ENCODE results near the gene TEAD1.

Gene TEAD1

GRCh38 chr11:12800871-12801270 is 126.7 kb downstream of the TEAD1 start:
- Histone ChIP-seq H3K4ac (ENCODE audit: low read length) (no peak overlapping the region), H3K4me3 (ENCODE audit: low read length in 2 of 2) (no peak overlapping the region), H3K9ac (ENCODE audit: low read depth, low read length, poor library complexity) (no peak overlapping the region), H3K9me3 (replicated peaks in 1 of 2; ENCODE audit: control insufficient read depth in 2 of 2, insufficient read depth in 1 of 2, low read depth in 1 of 2, low read length in 2 of 2) (no peaks in the 10 kb centered on the region), H2BK120ac (ENCODE audit: low read depth, low read length) (no peak overlapping the region), H3K79me1 (ENCODE audit: low read depth, low read length) (no peaks in the 10 kb centered on the region), H2BK5ac (ENCODE audit: low read length) (no peak overlapping the region), H3K4me2 (ENCODE audit: insufficient read depth, low read length, poor library complexity, severe bottlenecking) (no peak overlapping the region), H3K27me3 (ENCODE audit: control insufficient read depth in 3 of 3, insufficient read depth in 3 of 3, low read depth in 1 of 3, low read length in 3 of 3) (no peaks in the 10 kb centered on the region), H3K27ac (replicated peaks; ENCODE audit: low read length) (peak overlapping the region; percentile 4), H4K8ac (ENCODE audit: low read depth, low read length) (no peak overlapping the region), H2AK5ac (ENCODE audit: low read depth, low read length) (no peak overlapping the region), H2BK15ac (ENCODE audit: low read length) (no peak overlapping the region), H3K4me1 (ENCODE audit: control insufficient read depth in 2 of 2, insufficient read depth in 1 of 2, low read depth in 1 of 2, low read length in 2 of 2) (peaks cover 31 to 45% of the 10 kb centered on the region in 2 donors), H3K36me3 (replicated peaks in 1 of 2; ENCODE audit: control insufficient read depth in 2 of 2, insufficient read depth in 2 of 2, low read length in 2 of 2) (peaks cover 0 to 19% of the 10 kb centered on the region in 2 donors), H2AFZ (ENCODE audit: low read length) (no peak overlapping the region), H2BK12ac (ENCODE audit: low read length) (no peak overlapping the region), H3K14ac (ENCODE audit: low read length) (no peak overlapping the region), H3K18ac (ENCODE audit: low read length) (peak overlapping the region; percentile 31), H4K91ac (ENCODE audit: low read depth, low read length, poor library complexity) (no peak overlapping the region), H3K23ac (ENCODE audit: low read depth, low read length, poor library complexity) (no peak overlapping the region)
- WGBS, 2 donors (ENCODE audit: extremely low coverage in 2 of 2, insufficient read length in 2 of 2, insufficient replicate concordance in 1 of 2) = no CpG with 5 or more reads among the region's 2 CpGs
- DNase-seq (ENCODE audit: low spot score) = no peak

- no peak overlapping the region for H4K8ac ChIP-seq (ENCODE audit: low read depth, low read length)
- H3K36me3 ChIP-seq (replicated peaks in 1 of 2; ENCODE audit: control insufficient read depth in 2 of 2, insufficient read depth in 2 of 2, low read length in 2 of 2) = peaks cover 3 to 20% of the 10 kb centered on the region in 2 donors
- H3K9ac ChIP-seq (ENCODE audit: low read depth, low read length, poor library complexity) = no peak overlapping the region
- H3K79me1 ChIP-seq (ENCODE audit: low read depth, low read length) = peaks cover 3% of the 10 kb centered on the region
- no peak overlapping the region for H2BK15ac ChIP-seq (ENCODE audit: low read length)
- no peak overlapping the region for H3K4me3 ChIP-seq (ENCODE audit: low read length in 2 of 2)
- H2AFZ ChIP-seq (ENCODE audit: low read length) = no peak overlapping the region
- no peaks in the 10 kb centered on the region for H3K9me3 ChIP-seq (replicated peaks in 1 of 2; ENCODE audit: control insufficient read depth in 2 of 2, insufficient read depth in 1 of 2, low read depth in 1 of 2, low read length in 2 of 2)
- H3K4me1 ChIP-seq (ENCODE audit: control insufficient read depth in 2 of 2, insufficient read depth in 1 of 2, low read depth in 1 of 2, low read length in 2 of 2) = peaks cover 31 to 48% of the 10 kb centered on the region in 2 donors
- no peak overlapping the region for H3K4me2 ChIP-seq (ENCODE audit: insufficient read depth, low read length, poor library complexity, severe bottlenecking)
- H2AK5ac ChIP-seq (ENCODE audit: low read depth, low read length) = no peak overlapping the region
- H2BK120ac ChIP-seq (ENCODE audit: low read depth, low read length) = no peak overlapping the region
- no peak overlapping the region for H3K14ac ChIP-seq (ENCODE audit: low read length)
- H3K23ac ChIP-seq (ENCODE audit: low read depth, low read length, poor library complexity) = no peak overlapping the region
- no CpG with 5 or more reads among the region's 1 CpG for WGBS, 2 donors (ENCODE audit: extremely low coverage in 2 of 2, insufficient read length in 2 of 2, insufficient replicate concordance in 1 of 2)
- H2BK12ac ChIP-seq (ENCODE audit: low read length) = no peak overlapping the region
- no peak overlapping the region for H2BK5ac ChIP-seq (ENCODE audit: low read length)
- H3K4ac ChIP-seq (ENCODE audit: low read length) = no peak overlapping the region
- H3K27ac ChIP-seq (replicated peaks; ENCODE audit: low read length) = peak overlapping the region; percentile 81
- no peaks in the 10 kb centered on the region for H3K27me3 ChIP-seq (ENCODE audit: control insufficient read depth in 3 of 3, insufficient read depth in 3 of 3, low read depth in 1 of 3, low read length in 3 of 3)
- no peak for DNase-seq (ENCODE audit: low spot score)
- H4K91ac ChIP-seq (ENCODE audit: low read depth, low read length, poor library complexity) = no peak overlapping the region
- no peak overlapping the region for H3K18ac ChIP-seq (ENCODE audit: low read length)
Observed at GRCh38 chr11:12801976-12802375, 127.8 kb downstream of the TEAD1 start.

GRCh38 chr11:12802418-12803085 is 128.3 kb downstream of the TEAD1 start:
- H4K91ac ChIP-seq (ENCODE audit: low read depth, low read length, poor library complexity) = no peak overlapping the region
- H2BK120ac ChIP-seq (ENCODE audit: low read depth, low read length) = no peak overlapping the region
- H2BK15ac ChIP-seq (ENCODE audit: low read length) = no peak overlapping the region
- H3K4ac ChIP-seq (ENCODE audit: low read length) = no peak overlapping the region
- no peak overlapping the region for H3K9ac ChIP-seq (ENCODE audit: low read depth, low read length, poor library complexity)
- WGBS, 2 donors (ENCODE audit: extremely low coverage in 2 of 2, insufficient read length in 2 of 2, insufficient replicate concordance in 1 of 2) = no CpG with 5 or more reads among the region's 16 CpGs
- no peak overlapping the region for H3K14ac ChIP-seq (ENCODE audit: low read length)
- H3K79me1 ChIP-seq (ENCODE audit: low read depth, low read length) = peaks cover 3% of the 10 kb centered on the region
- peaks cover 3 to 25% of the 10 kb centered on the region in 2 donors for H3K36me3 ChIP-seq (replicated peaks in 1 of 2; ENCODE audit: control insufficient read depth in 2 of 2, insufficient read depth in 2 of 2, low read length in 2 of 2)
- H3K4me1 ChIP-seq (ENCODE audit: control insufficient read depth in 2 of 2, insufficient read depth in 1 of 2, low read depth in 1 of 2, low read length in 2 of 2) = peaks cover 31 to 46% of the 10 kb centered on the region in 2 donors
- H2BK12ac ChIP-seq (ENCODE audit: low read length) = no peak overlapping the region
- no peaks in the 10 kb centered on the region for H3K9me3 ChIP-seq (replicated peaks in 1 of 2; ENCODE audit: control insufficient read depth in 2 of 2, insufficient read depth in 1 of 2, low read depth in 1 of 2, low read length in 2 of 2)
- H2AFZ ChIP-seq (ENCODE audit: low read length) = no peak overlapping the region
- H3K18ac ChIP-seq (ENCODE audit: low read length) = peak overlapping the region; percentile 73
- H4K8ac ChIP-seq (ENCODE audit: low read depth, low read length) = no peak overlapping the region
- peak; percentile 81 for DNase-seq (ENCODE audit: low spot score)
- peak overlapping the region; percentile 29 for H2AK5ac ChIP-seq (ENCODE audit: low read depth, low read length)
- peak overlapping the region; percentile 44 for H3K4me2 ChIP-seq (ENCODE audit: insufficient read depth, low read length, poor library complexity, severe bottlenecking)
- no peak overlapping the region for H3K23ac ChIP-seq (ENCODE audit: low read depth, low read length, poor library complexity)
- no peaks in the 10 kb centered on the region for H3K27me3 ChIP-seq (ENCODE audit: control insufficient read depth in 3 of 3, insufficient read depth in 3 of 3, low read depth in 1 of 3, low read length in 3 of 3)
- H3K27ac ChIP-seq (replicated peaks; ENCODE audit: low read length) = peak overlapping the region; percentile 81
- no peak overlapping the region for H3K4me3 ChIP-seq (ENCODE audit: low read length in 2 of 2)
- no peak overlapping the region for H2BK5ac ChIP-seq (ENCODE audit: low read length)

GRCh38 chr11:12803086-12803826 is 129.0 kb downstream of the TEAD1 start:
- no CpG with 5 or more reads among the region's 7 CpGs for WGBS, 2 donors (ENCODE audit: extremely low coverage in 2 of 2, insufficient read length in 2 of 2, insufficient replicate concordance in 1 of 2)
- H3K4me1 ChIP-seq (ENCODE audit: control insufficient read depth in 2 of 2, insufficient read depth in 1 of 2, low read depth in 1 of 2, low read length in 2 of 2) = peaks cover 31 to 49% of the 10 kb centered on the region in 2 donors
- H4K91ac ChIP-seq (ENCODE audit: low read depth, low read length, poor library complexity) = no peak overlapping the region
- H3K9me3 ChIP-seq (replicated peaks in 1 of 2; ENCODE audit: control insufficient read depth in 2 of 2, insufficient read depth in 1 of 2, low read depth in 1 of 2, low read length in 2 of 2) = no peaks in the 10 kb centered on the region
- no peak overlapping the region for H2BK15ac ChIP-seq (ENCODE audit: low read length)
- no peak overlapping the region for H2BK12ac ChIP-seq (ENCODE audit: low read length)
- no peak overlapping the region for H3K18ac ChIP-seq (ENCODE audit: low read length)
- no peak overlapping the region for H2BK120ac ChIP-seq (ENCODE audit: low read depth, low read length)
- no peak overlapping the region for H2BK5ac ChIP-seq (ENCODE audit: low read length)
- H2AK5ac ChIP-seq (ENCODE audit: low read depth, low read length) = no peak overlapping the region
- DNase-seq (ENCODE audit: low spot score) = peak; percentile 41
- no peak overlapping the region for H3K9ac ChIP-seq (ENCODE audit: low read depth, low read length, poor library complexity)
- no peaks in the 10 kb centered on the region for H3K27me3 ChIP-seq (ENCODE audit: control insufficient read depth in 3 of 3, insufficient read depth in 3 of 3, low read depth in 1 of 3, low read length in 3 of 3)
- peak overlapping the region; percentile 81 for H3K27ac ChIP-seq (replicated peaks; ENCODE audit: low read length)
- no peak overlapping the region for H3K4ac ChIP-seq (ENCODE audit: low read length)
- peaks cover 3% of the 10 kb centered on the region for H3K79me1 ChIP-seq (ENCODE audit: low read depth, low read length)
- H3K4me2 ChIP-seq (ENCODE audit: insufficient read depth, low read length, poor library complexity, severe bottlenecking) = peak overlapping the region; percentile 21
- peaks cover 3 to 23% of the 10 kb centered on the region in 2 donors for H3K36me3 ChIP-seq (replicated peaks in 1 of 2; ENCODE audit: control insufficient read depth in 2 of 2, insufficient read depth in 2 of 2, low read length in 2 of 2)
- no peak overlapping the region for H4K8ac ChIP-seq (ENCODE audit: low read depth, low read length)
- no peak overlapping the region for H3K23ac ChIP-seq (ENCODE audit: low read depth, low read length, poor library complexity)
- no peak overlapping the region for H3K14ac ChIP-seq (ENCODE audit: low read length)
- H2AFZ ChIP-seq (ENCODE audit: low read length) = no peak overlapping the region
- H3K4me3 ChIP-seq (ENCODE audit: low read length in 2 of 2) = no peak overlapping the region

Measured in neuronal stem cell (in vitro differentiated cells).